Measurements from ENCODE around the gene JAZF1. TPM values are rescaled to one million over a fixed set of nuclear protein-coding genes. Genes with fewer than 3 reads are reported as not detected.
A peak's percentile ranks its signal among the peaks of the same experiment; 100 is the strongest.

JAZF1 gene
- total and polyA plus RNA-seq, 9 of the 15 experiments (the other 6 are each of a cell fraction or from before 2014, with no cell fraction given), result 0.04 to 0.64 (median 0.11) TPM; not detected in 3

- Histone ChIP-seq H2AFZ (ENCODE audit: low read depth, low read length) (no peak overlapping the region), H4K20me1 (replicated peaks; ENCODE audit: control insufficient read depth, insufficient read depth, low read length) (no peaks in the 10 kb centered on the region; the same call in 1 of the 2 replicates), H3K36me3 (ENCODE audit: control insufficient read depth, insufficient read depth, low read length) (no peaks in the 10 kb centered on the region), H3K27me3 (ENCODE audit: control insufficient read depth in 2 of 2, insufficient read depth in 2 of 2, low read length in 2 of 2) (peaks cover 0 to 2% of the 10 kb centered on the region in 2 experiments; a peak in 3 of 5 replicates), H3K9me3 (replicated peaks; ENCODE audit: control insufficient read depth, insufficient read depth, low read depth, low read length) (no peaks in the 10 kb centered on the region), H3K9ac (ENCODE audit: insufficient read depth in 1 of 2, low read depth in 2 of 2, low read length in 2 of 2) (no peak overlapping the region), H3K4me2 (ENCODE audit: insufficient read depth, low read length) (no peak overlapping the region), H3K79me2 (ENCODE audit: control insufficient read depth, insufficient read depth, low read length) (no peaks in the 10 kb centered on the region), H3K4me3 (no peak overlapping the region), H3K4me1 (replicated peaks in 1 of 2; ENCODE audit: control insufficient read depth in 2 of 2, insufficient read depth in 2 of 2, low read length in 2 of 2) (no peaks in the 10 kb centered on the region), H3K27ac (ENCODE audit: extremely low read depth, low read depth, low read length) (no peak overlapping the region), H3K9me1 (ENCODE audit: control insufficient read depth, insufficient read depth, low read length) (no peaks in the 10 kb centered on the region)
- ATAC-seq, result peak; percentile 61
- ChIA-PET POLR2A (no interaction called here), CTCF (ENCODE audit: low intra/inter-chr PET ratio) (no interaction called here)
- WGBS (ENCODE audit: insufficient coverage, low coverage, missing lambda C conversion rate), result 13% methylated on average over 3 of the region's 3 CpGs
- no peak for DNase-seq (ENCODE audit: extremely low read depth in 1 of 4, low spot score in 3 of 4)
- no peak for FAIRE-seq
- in situ Hi-C loops (cut with MboI), result no loop called here
- TF ChIP-seq RAD21 (CRISPR knock-in tag; conservative IDR thresholded peaks at IDR 0.05 in 1 of 2, IDR thresholded peaks at IDR 0.05 in 1 of 2) (peak in 1 of 2 experiments; percentile 35; a peak in 2 of 4 replicates), POLR2AphosphoS2 (IDR thresholded peaks at IDR 0.05; ENCODE audit: low read length) (no peak)
- intact Hi-C loops (cut with micrococcal nuclease), result no loop called here
- no TSS peak for BruUV-seq (replicated peaks)
These were observed 37.9 kb downstream of the JAZF1 start for GRCh38 chr7:28142650-28143049.

- 0% methylated on average over 1 of the region's 1 CpG for WGBS (ENCODE audit: insufficient coverage, low coverage, missing lambda C conversion rate)
- no peaks in the 10 kb centered on the region; the same call in 1 of the 2 replicates for H4K20me1 ChIP-seq (replicated peaks; ENCODE audit: control insufficient read depth, insufficient read depth, low read length)
- H3K27me3 ChIP-seq (ENCODE audit: control insufficient read depth in 2 of 2, insufficient read depth in 2 of 2, low read length in 2 of 2), result peaks cover 0 to 13% of the 10 kb centered on the region in 2 experiments; a peak in 3 of 5 replicates
- DNase-seq (ENCODE audit: extremely low read depth in 1 of 4, low spot score in 3 of 4), result no peak
- CTCF ChIA-PET (ENCODE audit: low intra/inter-chr PET ratio), result no interaction called here
- H3K9me1 ChIP-seq (ENCODE audit: control insufficient read depth, insufficient read depth, low read length), result no peaks in the 10 kb centered on the region
- POLR2A ChIA-PET, result no interaction called here
- no peaks in the 10 kb centered on the region for H3K9me3 ChIP-seq (replicated peaks; ENCODE audit: control insufficient read depth, insufficient read depth, low read depth, low read length)
- H2AFZ ChIP-seq (ENCODE audit: low read depth, low read length), result no peak overlapping the region
- intact Hi-C loops (cut with micrococcal nuclease) (no loop called here), in situ Hi-C loops (cut with MboI) (no loop called here)
- no TSS peak for BruUV-seq (replicated peaks)
- H3K4me3 ChIP-seq, result no peak overlapping the region
- ATAC-seq, result no peak
- no peaks in the 10 kb centered on the region for H3K36me3 ChIP-seq (ENCODE audit: control insufficient read depth, insufficient read depth, low read length)
- no peak overlapping the region for H3K4me2 ChIP-seq (ENCODE audit: insufficient read depth, low read length)
- no peak overlapping the region for H3K9ac ChIP-seq (ENCODE audit: insufficient read depth in 1 of 2, low read depth in 2 of 2, low read length in 2 of 2)
- H3K27ac ChIP-seq (ENCODE audit: extremely low read depth, low read depth, low read length), result no peak overlapping the region
- no peaks in the 10 kb centered on the region for H3K4me1 ChIP-seq (replicated peaks in 1 of 2; ENCODE audit: control insufficient read depth in 2 of 2, insufficient read depth in 2 of 2, low read length in 2 of 2)
- FAIRE-seq, result no peak
- no peaks in the 10 kb centered on the region for H3K79me2 ChIP-seq (ENCODE audit: control insufficient read depth, insufficient read depth, low read length)
- TF ChIP-seq PRPF4 (IDR thresholded peaks at IDR 0.05; ENCODE audit: insufficient read depth, low read depth, low read length, poor library complexity, severe bottlenecking), result no peak
- no peak for TF ChIP-seq MIER1 (IDR thresholded peaks at IDR 0.05; ENCODE audit: low read depth)
- no peak for TF ChIP-seq TOE1 (IDR thresholded peaks at IDR 0.05; ENCODE audit: borderline replicate concordance)
- TF ChIP-seq TOE1 (CRISPR knock-in tag; IDR thresholded peaks at IDR 0.05; ENCODE audit: borderline replicate concordance, low read depth), result no peak
- TF ChIP-seq RHOXF2B (CRISPR knock-in tag; conservative IDR thresholded peaks at IDR 0.05), result no peak
- TF ChIP-seq, protein P1, sequence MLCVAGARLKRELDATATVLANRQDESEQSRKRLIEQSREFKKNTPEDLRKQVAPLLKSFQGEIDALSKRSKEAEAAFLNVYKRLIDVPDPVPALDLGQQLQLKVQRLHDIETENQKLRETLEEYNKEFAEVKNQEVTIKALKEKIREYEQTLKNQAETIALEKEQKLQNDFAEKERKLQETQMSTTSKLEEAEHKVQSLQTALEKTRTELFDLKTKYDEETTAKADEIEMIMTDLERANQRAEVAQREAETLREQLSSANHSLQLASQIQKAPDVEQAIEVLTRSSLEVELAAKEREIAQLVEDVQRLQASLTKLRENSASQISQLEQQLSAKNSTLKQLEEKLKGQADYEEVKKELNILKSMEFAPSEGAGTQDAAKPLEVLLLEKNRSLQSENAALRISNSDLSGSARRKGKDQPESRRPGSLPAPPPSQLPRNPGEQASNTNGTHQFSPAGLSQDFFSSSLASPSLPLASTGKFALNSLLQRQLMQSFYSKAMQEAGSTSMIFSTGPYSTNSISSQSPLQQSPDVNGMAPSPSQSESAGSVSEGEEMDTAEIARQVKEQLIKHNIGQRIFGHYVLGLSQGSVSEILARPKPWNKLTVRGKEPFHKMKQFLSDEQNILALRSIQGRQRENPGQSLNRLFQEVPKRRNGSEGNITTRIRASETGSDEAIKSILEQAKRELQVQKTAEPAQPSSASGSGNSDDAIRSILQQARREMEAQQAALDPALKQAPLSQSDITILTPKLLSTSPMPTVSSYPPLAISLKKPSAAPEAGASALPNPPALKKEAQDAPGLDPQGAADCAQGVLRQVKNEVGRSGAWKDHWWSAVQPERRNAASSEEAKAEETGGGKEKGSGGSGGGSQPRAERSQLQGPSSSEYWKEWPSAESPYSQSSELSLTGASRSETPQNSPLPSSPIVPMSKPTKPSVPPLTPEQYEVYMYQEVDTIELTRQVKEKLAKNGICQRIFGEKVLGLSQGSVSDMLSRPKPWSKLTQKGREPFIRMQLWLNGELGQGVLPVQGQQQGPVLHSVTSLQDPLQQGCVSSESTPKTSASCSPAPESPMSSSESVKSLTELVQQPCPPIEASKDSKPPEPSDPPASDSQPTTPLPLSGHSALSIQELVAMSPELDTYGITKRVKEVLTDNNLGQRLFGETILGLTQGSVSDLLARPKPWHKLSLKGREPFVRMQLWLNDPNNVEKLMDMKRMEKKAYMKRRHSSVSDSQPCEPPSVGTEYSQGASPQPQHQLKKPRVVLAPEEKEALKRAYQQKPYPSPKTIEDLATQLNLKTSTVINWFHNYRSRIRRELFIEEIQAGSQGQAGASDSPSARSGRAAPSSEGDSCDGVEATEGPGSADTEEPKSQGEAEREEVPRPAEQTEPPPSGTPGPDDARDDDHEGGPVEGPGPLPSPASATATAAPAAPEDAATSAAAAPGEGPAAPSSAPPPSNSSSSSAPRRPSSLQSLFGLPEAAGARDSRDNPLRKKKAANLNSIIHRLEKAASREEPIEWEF (CRISPR knock-in tag; IDR thresholded peaks at IDR 0.05), result no peak
- no peak for TF ChIP-seq ZNF175 (CRISPR knock-in tag; IDR thresholded peaks at IDR 0.05; ENCODE audit: low read depth)
These were observed 39.6 kb downstream of the JAZF1 start for GRCh38 chr7:28140979-28141378.

All from K562 (cell line).